Liver (tissue), 9 donors: ENCODE measurements around the gene ERN2. TPM values are rescaled to one million over a fixed set of nuclear protein-coding genes. Genes with fewer than 3 reads are reported as not detected.

Source experiments
- DNase-seq: peaks from one replicate; pipeline ENCODE4 v3.0.0-alpha.2; 2017; ENCODE audit warnings: low spot score
- H3K27ac ChIP-seq, 2 donors: one replicate each; pipeline ENCODE4 v1.7.0; 2013; ENCODE audit warnings: inconsistent platforms in 2 of 2, low read length in 2 of 2, control low read depth in 1 of 2, low read depth in 1 of 2, mild to moderate bottlenecking in 1 of 2
- H3K27me3 ChIP-seq, 4 donors: one replicate each; pipeline versions ENCODE4 v1.6.1 to v1.7.0; 2013; ENCODE audit warnings: low read length in 3 of 4, inconsistent platforms in 1 of 4, mild to moderate bottlenecking in 1 of 4, moderate library complexity in 1 of 4; ENCODE audit not compliant: control insufficient read depth in 4 of 4, insufficient read depth in 4 of 4
- H3K36me3 ChIP-seq, 4 donors: one replicate each; pipeline versions ENCODE4 v1.6.1 to v1.7.0; 2013; ENCODE audit warnings: low read length in 3 of 4, mild to moderate bottlenecking in 3 of 4, low read depth in 1 of 4, moderate library complexity in 1 of 4; ENCODE audit not compliant: control insufficient read depth in 4 of 4, insufficient read depth in 3 of 4
- H3K4me1 ChIP-seq, 4 donors: one replicate each; pipeline versions ENCODE4 v1.6.1 to v1.7.0; 2013; ENCODE audit warnings: low read length in 3 of 4, mild to moderate bottlenecking in 3 of 4, moderate library complexity in 1 of 4; ENCODE audit not compliant: control insufficient read depth in 4 of 4, insufficient read depth in 4 of 4
- H3K4me3 ChIP-seq, 3 donors: one replicate each; pipeline versions ENCODE4 v1.6.1 to v1.7.0; 2013; ENCODE audit warnings: low read length in 3 of 3, control low read depth in 1 of 3, low read depth in 1 of 3, mild to moderate bottlenecking in 1 of 3
- H3K9ac ChIP-seq, 2 donors: one replicate each; pipeline ENCODE4 v1.7.0; 2013; ENCODE audit warnings: low read length in 2 of 2, mild to moderate bottlenecking in 2 of 2, moderate library complexity in 2 of 2, control low read depth in 1 of 2, low read depth in 1 of 2
- H3K9me3 ChIP-seq, 4 donors: one replicate each; pipeline versions ENCODE4 v1.6.1 to v1.7.0; 2013; ENCODE audit warnings: low read length in 3 of 4; ENCODE audit not compliant: control insufficient read depth in 4 of 4
- EGR1 ChIP-seq, 2 donors: IDR thresholded peaks; 2 replicates each; pipeline ENCODE4 v1.6.1; 2016 to 2018; ENCODE audit warnings: antibody characterized with exemption in 2 of 2, low read depth in 2 of 2
- FOXA2 ChIP-seq: IDR thresholded peaks from 2 replicates; pipeline ENCODE4 v1.6.1; 2016; ENCODE audit warnings: antibody characterized with exemption
- GABPA ChIP-seq, 2 donors: IDR thresholded peaks in 1 of 2; conservative IDR thresholded peaks in 1 of 2; 2 replicates each; pipeline ENCODE4 v1.6.1; 2016; ENCODE audit warnings: antibody characterized with exemption in 2 of 2, mild to moderate bottlenecking in 1 of 2, moderate library complexity in 1 of 2
- HNF4A ChIP-seq, 2 donors: conservative IDR thresholded peaks; 2 replicates each; pipeline ENCODE4 v1.6.1; 2016; ENCODE audit warnings: antibody characterized with exemption in 2 of 2, mild to moderate bottlenecking in 2 of 2
- HNF4G ChIP-seq: IDR thresholded peaks from 2 replicates; pipeline ENCODE4 v1.6.1; 2016; ENCODE audit warnings: antibody characterized with exemption
- JUND ChIP-seq, 2 donors: IDR thresholded peaks; 2 replicates each; pipeline ENCODE4 v1.6.1; 2016; ENCODE audit warnings: antibody characterized with exemption in 2 of 2
- NR2F2 ChIP-seq: IDR thresholded peaks from 2 replicates; pipeline ENCODE4 v1.6.1; 2016; ENCODE audit warnings: antibody characterized with exemption
- RAD21 ChIP-seq, 2 donors: IDR thresholded peaks; 2 replicates each; pipeline ENCODE4 v1.6.1; 2016; ENCODE audit warnings: antibody characterized with exemption in 2 of 2, mild to moderate bottlenecking in 2 of 2
- RXRA ChIP-seq, 2 donors: IDR thresholded peaks; 2 replicates each; pipeline ENCODE4 v1.6.1; 2017 to 2018; ENCODE audit warnings: antibody characterized with exemption in 2 of 2, mild to moderate bottlenecking in 1 of 2
- SP1 ChIP-seq: IDR thresholded peaks from 2 replicates; pipeline ENCODE4 v1.6.1; 2018; ENCODE audit warnings: antibody characterized with exemption, mild to moderate bottlenecking
- TAF1 ChIP-seq: conservative IDR thresholded peaks from 2 replicates; pipeline ENCODE4 v1.6.1; 2016; ENCODE audit warnings: antibody characterized with exemption, mild to moderate bottlenecking
- YY1 ChIP-seq: IDR thresholded peaks from 2 replicates; pipeline ENCODE4 v1.6.1; 2016; ENCODE audit warnings: antibody characterized with exemption, mild to moderate bottlenecking
- WGBS: extraction: QIAGEN DNeasy Blood & Tissue Kit; methylation state at CpG from one replicate; pipeline ENCODE4 v1.1.7; 2013; 5-methylcytosine and 5-hydroxymethylcytosine counted together
- polyA plus RNA-seq, 2 donors: library from polyadenylated mRNA; stranded (reverse) in 1 of 2; unstranded in 1 of 2; fragments of 200-250 nt in 1 of 2; fragments of >200 nt in 1 of 2; fragmentation: Nextera tagmentation in 1 of 2; extraction: Ambion mirVana in 1 of 2; gene quantifications; one replicate each; pipeline versions ENCODE4 v1.2.1 to v1.2.3, GENCODE V29; 2013 to 2015
- total RNA-seq, 2 donors: library from RNA; depleted of rRNA; stranded (reverse); fragments of >200 nt; gene quantifications; one replicate each; pipeline ENCODE4 v1.2.3, GENCODE V29; 2014
- TF ChIP-seq, protein P1 (sequence below): fragments of 150-350 bp; IDR thresholded peaks from 2 replicates; pipeline ENCODE4 v1.5.1; 2017; ENCODE audit warnings: improper control_type of control experiment, low read depth, low read length; ENCODE audit not compliant: missing input control
- TF ChIP-seq, protein P2 (sequence below): IDR thresholded peaks from 2 replicates; pipeline ENCODE4 v1.6.1; 2016; ENCODE audit warnings: antibody characterized with exemption
- TF ChIP-seq, protein P3 (sequence below): IDR thresholded peaks from 2 replicates; pipeline ENCODE4 v1.6.1; 2016; ENCODE audit warnings: antibody characterized with exemption, mild to moderate bottlenecking
- TF ChIP-seq, protein P4 (sequence below): IDR thresholded peaks from 2 replicates; pipeline ENCODE4 v1.6.1; 2016; ENCODE audit warnings: antibody characterized with exemption
- donor health status: healthy.
- donor health status: healthy.
- donor health status: healthy.
- donor health status: healthy.
- donor health status: healthy.

ERN2 gene
- total and polyA plus RNA-seq, 4 donors = 0.01 to 0.17 TPM; not detected in 2

DNA sequence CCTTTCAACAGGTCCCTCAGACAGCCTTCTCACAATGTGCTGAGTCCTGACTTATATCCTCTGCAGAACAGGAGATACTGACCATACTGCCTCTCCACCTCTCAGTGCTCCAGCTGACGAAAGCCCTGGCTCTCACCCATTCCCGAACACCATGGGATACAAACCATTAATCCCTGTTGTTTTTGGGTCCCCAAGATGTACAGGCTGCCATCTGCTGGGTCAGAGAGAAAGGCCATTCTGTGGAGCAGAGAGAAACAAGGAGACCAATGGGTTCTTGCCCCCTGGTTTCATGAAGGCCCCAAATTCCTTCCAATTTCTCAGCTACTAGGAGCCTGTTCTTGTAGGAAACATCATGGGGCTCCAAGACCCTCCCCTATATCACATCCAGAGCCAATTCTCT is 3.0 kb downstream of the ERN2 start:
- WGBS = 77% methylated on average over 2 of the region's 2 CpGs
- H3K36me3 ChIP-seq = no peaks in the 10 kb centered on the region

DNA sequence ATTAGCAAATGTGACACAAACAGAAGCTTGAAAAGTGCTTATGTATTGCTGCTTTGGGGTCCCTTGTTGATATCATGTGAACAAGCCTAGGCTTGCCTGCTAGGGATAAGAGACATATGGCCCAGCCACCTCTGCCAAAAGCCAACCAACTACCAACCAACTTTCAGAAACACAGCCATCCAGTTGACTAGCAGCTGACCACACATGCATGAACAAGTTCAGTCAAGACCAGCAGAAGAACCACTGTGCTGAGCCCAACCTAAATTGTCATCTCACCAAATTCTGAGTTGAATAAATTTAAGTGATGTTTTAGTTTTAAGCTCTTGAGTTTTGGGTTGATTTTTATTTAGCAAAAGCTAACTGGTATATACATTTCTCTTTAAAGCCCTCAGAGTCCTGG is 3.5 kb downstream of the ERN2 start:
- no peak for DNase-seq
- H3K4me1 ChIP-seq = no peaks in the 10 kb centered on the region
- H3K9me3 ChIP-seq = peaks cover 0 to 5% (median 3%) of the 10 kb centered on the region in 4 donors
- H3K4me3 ChIP-seq = no peak overlapping the region
- TF ChIP-seq HNF4A (conservative IDR thresholded peaks at IDR 0.05) = no peak
- TF ChIP-seq, protein P1, sequence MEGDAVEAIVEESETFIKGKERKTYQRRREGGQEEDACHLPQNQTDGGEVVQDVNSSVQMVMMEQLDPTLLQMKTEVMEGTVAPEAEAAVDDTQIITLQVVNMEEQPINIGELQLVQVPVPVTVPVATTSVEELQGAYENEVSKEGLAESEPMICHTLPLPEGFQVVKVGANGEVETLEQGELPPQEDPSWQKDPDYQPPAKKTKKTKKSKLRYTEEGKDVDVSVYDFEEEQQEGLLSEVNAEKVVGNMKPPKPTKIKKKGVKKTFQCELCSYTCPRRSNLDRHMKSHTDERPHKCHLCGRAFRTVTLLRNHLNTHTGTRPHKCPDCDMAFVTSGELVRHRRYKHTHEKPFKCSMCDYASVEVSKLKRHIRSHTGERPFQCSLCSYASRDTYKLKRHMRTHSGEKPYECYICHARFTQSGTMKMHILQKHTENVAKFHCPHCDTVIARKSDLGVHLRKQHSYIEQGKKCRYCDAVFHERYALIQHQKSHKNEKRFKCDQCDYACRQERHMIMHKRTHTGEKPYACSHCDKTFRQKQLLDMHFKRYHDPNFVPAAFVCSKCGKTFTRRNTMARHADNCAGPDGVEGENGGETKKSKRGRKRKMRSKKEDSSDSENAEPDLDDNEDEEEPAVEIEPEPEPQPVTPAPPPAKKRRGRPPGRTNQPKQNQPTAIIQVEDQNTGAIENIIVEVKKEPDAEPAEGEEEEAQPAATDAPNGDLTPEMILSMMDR = no peak
- TF ChIP-seq YY1 = no peak
- TF ChIP-seq NR2F2 = no peak
- TF ChIP-seq EGR1 (IDR thresholded peaks at IDR 0.05; ENCODE audit: low read depth in 2 of 2) = no peak
- no peak for TF ChIP-seq GABPA (IDR thresholded peaks at IDR 0.05 in 1 of 2, conservative IDR thresholded peaks at IDR 0.05 in 1 of 2)
- no peak for TF ChIP-seq JUND (IDR thresholded peaks at IDR 0.05)
- TF ChIP-seq RAD21 (IDR thresholded peaks at IDR 0.05) = no peak
- no peak for TF ChIP-seq FOXA2
- TF ChIP-seq, protein P2, sequence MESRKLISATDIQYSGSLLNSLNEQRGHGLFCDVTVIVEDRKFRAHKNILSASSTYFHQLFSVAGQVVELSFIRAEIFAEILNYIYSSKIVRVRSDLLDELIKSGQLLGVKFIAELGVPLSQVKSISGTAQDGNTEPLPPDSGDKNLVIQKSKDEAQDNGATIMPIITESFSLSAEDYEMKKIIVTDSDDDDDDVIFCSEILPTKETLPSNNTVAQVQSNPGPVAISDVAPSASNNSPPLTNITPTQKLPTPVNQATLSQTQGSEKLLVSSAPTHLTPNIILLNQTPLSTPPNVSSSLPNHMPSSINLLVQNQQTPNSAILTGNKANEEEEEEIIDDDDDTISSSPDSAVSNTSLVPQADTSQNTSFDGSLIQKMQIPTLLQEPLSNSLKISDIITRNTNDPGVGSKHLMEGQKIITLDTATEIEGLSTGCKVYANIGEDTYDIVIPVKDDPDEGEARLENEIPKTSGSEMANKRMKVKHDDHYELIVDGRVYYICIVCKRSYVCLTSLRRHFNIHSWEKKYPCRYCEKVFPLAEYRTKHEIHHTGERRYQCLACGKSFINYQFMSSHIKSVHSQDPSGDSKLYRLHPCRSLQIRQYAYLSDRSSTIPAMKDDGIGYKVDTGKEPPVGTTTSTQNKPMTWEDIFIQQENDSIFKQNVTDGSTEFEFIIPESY = no peak
- TF ChIP-seq, protein P3, sequence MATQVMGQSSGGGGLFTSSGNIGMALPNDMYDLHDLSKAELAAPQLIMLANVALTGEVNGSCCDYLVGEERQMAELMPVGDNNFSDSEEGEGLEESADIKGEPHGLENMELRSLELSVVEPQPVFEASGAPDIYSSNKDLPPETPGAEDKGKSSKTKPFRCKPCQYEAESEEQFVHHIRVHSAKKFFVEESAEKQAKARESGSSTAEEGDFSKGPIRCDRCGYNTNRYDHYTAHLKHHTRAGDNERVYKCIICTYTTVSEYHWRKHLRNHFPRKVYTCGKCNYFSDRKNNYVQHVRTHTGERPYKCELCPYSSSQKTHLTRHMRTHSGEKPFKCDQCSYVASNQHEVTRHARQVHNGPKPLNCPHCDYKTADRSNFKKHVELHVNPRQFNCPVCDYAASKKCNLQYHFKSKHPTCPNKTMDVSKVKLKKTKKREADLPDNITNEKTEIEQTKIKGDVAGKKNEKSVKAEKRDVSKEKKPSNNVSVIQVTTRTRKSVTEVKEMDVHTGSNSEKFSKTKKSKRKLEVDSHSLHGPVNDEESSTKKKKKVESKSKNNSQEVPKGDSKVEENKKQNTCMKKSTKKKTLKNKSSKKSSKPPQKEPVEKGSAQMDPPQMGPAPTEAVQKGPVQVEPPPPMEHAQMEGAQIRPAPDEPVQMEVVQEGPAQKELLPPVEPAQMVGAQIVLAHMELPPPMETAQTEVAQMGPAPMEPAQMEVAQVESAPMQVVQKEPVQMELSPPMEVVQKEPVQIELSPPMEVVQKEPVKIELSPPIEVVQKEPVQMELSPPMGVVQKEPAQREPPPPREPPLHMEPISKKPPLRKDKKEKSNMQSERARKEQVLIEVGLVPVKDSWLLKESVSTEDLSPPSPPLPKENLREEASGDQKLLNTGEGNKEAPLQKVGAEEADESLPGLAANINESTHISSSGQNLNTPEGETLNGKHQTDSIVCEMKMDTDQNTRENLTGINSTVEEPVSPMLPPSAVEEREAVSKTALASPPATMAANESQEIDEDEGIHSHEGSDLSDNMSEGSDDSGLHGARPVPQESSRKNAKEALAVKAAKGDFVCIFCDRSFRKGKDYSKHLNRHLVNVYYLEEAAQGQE = no peak
- no peak for TF ChIP-seq SP1
- TF ChIP-seq HNF4G = no peak
- TF ChIP-seq TAF1 = no peak
- TF ChIP-seq, protein P4, sequence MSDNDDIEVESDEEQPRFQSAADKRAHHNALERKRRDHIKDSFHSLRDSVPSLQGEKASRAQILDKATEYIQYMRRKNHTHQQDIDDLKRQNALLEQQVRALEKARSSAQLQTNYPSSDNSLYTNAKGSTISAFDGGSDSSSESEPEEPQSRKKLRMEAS = no peak
- no peak for TF ChIP-seq RXRA (IDR thresholded peaks at IDR 0.05)
- no peak overlapping the region for H3K9ac ChIP-seq
- H3K27me3 ChIP-seq = peaks cover under 1 to 7% (median 4%) of the 10 kb centered on the region in 4 donors
- no peaks in the 10 kb centered on the region for H3K36me3 ChIP-seq
- no peak overlapping the region for H3K27ac ChIP-seq

More for the DNA sequence above, 3.0 kb downstream of the ERN2 start:
- Histone ChIP-seq H3K4me3 (no peak overlapping the region), H3K27me3 (peaks cover 2 to 7% (median 4%) of the 10 kb centered on the region in 4 donors), H3K27ac (no peak overlapping the region), H3K9me3 (peaks cover 0 to 4% (median 2%) of the 10 kb centered on the region in 4 donors), H3K4me1 (no peaks in the 10 kb centered on the region), H3K9ac (no peak overlapping the region)
- no peak for DNase-seq
- TF ChIP-seq, protein P2 = no peak
- TF ChIP-seq FOXA2 = no peak
